Neuron (in vitro differentiated cells): ENCODE data around the gene THAP8.
"Not testable (repeated sequence)": the region's sequence is repeated elsewhere in the genome, so short reads cannot be mapped to it uniquely, and the experiment has no call there.

Experiments used
- H2AFZ ChIP-seq: one replicate; pipeline ENCODE4 v1.6.1; 2013; ENCODE audit warnings: low read depth, mild to moderate bottlenecking, inconsistent platforms, low read length, moderate library complexity
- H3K27me3 ChIP-seq: one replicate; pipeline ENCODE4 v1.6.1; 2013; ENCODE audit warnings: low read length; ENCODE audit not compliant: insufficient read depth
- H3K36me3 ChIP-seq: one replicate; pipeline ENCODE4 v1.6.1; 2013; ENCODE audit warnings: low read length; ENCODE audit not compliant: insufficient read depth
- H3K4me1 ChIP-seq: one replicate; pipeline ENCODE4 v1.6.1; 2013; ENCODE audit warnings: low read length; ENCODE audit not compliant: insufficient read depth
- H3K4me3 ChIP-seq: 2 replicates; pipeline ENCODE4 v1.5.1; 2013; ENCODE audit warnings: mild to moderate bottlenecking, low read length, moderate library complexity
- H3K9me3 ChIP-seq: one replicate; pipeline ENCODE4 v1.6.1; 2013; ENCODE audit warnings: low read length

THAP8 gene

GRCh38 chr19:36059180-36059910 is 5.3 kb upstream of the THAP8 start:
- H3K4me1 ChIP-seq, result peaks cover 5% of the 10 kb centered on the region
- peaks cover 37% of the 10 kb centered on the region for H3K36me3 ChIP-seq
- no peaks in the 10 kb centered on the region for H3K9me3 ChIP-seq
- H2AFZ ChIP-seq, result no peak overlapping the region
- no peaks in the 10 kb centered on the region for H3K27me3 ChIP-seq
- H3K4me3 ChIP-seq, result no peak overlapping the region

GRCh38 chr19:36058481-36059179 is 4.5 kb upstream of the THAP8 start:
- Histone ChIP-seq H3K4me1 (peaks cover 5% of the 10 kb centered on the region), H3K4me3 (no peak overlapping the region), H3K36me3 (peaks cover 33% of the 10 kb centered on the region), H3K27me3 (no peaks in the 10 kb centered on the region), H2AFZ (no peak overlapping the region), H3K9me3 (no peaks in the 10 kb centered on the region)

- H3K9me3 ChIP-seq, result no peaks in the 10 kb centered on the region
- peak within 1 kb of the TSS; percentile 63 for H3K4me3 ChIP-seq
- H3K36me3 ChIP-seq, result peaks cover 14% of the 10 kb centered on the region
- peaks cover 10% of the 10 kb centered on the region for H3K4me1 ChIP-seq
- peak within 1 kb of the TSS; percentile 71 for H2AFZ ChIP-seq
- H3K27me3 ChIP-seq, result no peaks in the 10 kb centered on the region
Measured at GRCh38 chr19:36054733-36055686, 925 bp upstream of the THAP8 start, which contains the start of gene WDR62. Gene WDR62 (plus strand): TSS chr19:36054897. CDS start chr19:36054972, 75 bp downstream.

GRCh38 chr19:36051637-36052036 is 2.4 kb downstream of the THAP8 start:
- Histone ChIP-seq H3K4me1 (peaks cover 10% of the 10 kb centered on the region), H3K27me3 (no peaks in the 10 kb centered on the region)

GRCh38 chr19:36051236-36051635 is 2.8 kb downstream of the THAP8 start:
- Histone ChIP-seq H3K9me3 (no peaks in the 10 kb centered on the region), H2AFZ (no peak overlapping the region), H3K36me3 (no peaks in the 10 kb centered on the region), H3K4me3 (no peak overlapping the region), H3K4me1 (peaks cover 9% of the 10 kb centered on the region), H3K27me3 (no peaks in the 10 kb centered on the region)

More at GRCh38 chr19:36051637-36052036, 2.4 kb downstream of the THAP8 start:
- Histone ChIP-seq H3K9me3 (no peaks in the 10 kb centered on the region), H3K4me3 (no peak overlapping the region), H3K36me3 (no peaks in the 10 kb centered on the region), H2AFZ (no peak overlapping the region)

- no peaks in the 10 kb centered on the region for H3K36me3 ChIP-seq
- H3K9me3 ChIP-seq, result peaks cover 2% of the 10 kb centered on the region
Measured at GRCh38 chr19:36049080-36049698, 4.9 kb downstream of the THAP8 start.

GRCh38 chr19:36047835-36048234 is 6.2 kb downstream of the THAP8 start:
- Histone ChIP-seq H2AFZ (no peak overlapping the region), H3K4me1 (no peaks in the 10 kb centered on the region), H3K9me3 (peaks cover 2% of the 10 kb centered on the region), H3K27me3 (no peaks in the 10 kb centered on the region), H3K36me3 (no peaks in the 10 kb centered on the region), H3K4me3 (no peak overlapping the region)

More at GRCh38 chr19:36049080-36049698, 4.9 kb downstream of the THAP8 start:
- no peak overlapping the region for H3K4me3 ChIP-seq
- no peak overlapping the region for H2AFZ ChIP-seq
- H3K27me3 ChIP-seq, result no peaks in the 10 kb centered on the region
- H3K4me1 ChIP-seq, result peaks cover 4% of the 10 kb centered on the region

- no peaks in the 10 kb centered on the region for H3K27me3 ChIP-seq
Measured at GRCh38 chr19:36046443-36047050, 7.5 kb downstream of the THAP8 start.

GRCh38 chr19:36043952-36044351 is 10.1 kb downstream of the THAP8 start:
- Histone ChIP-seq H3K4me3 (no peak overlapping the region), H3K9me3 (peaks cover 2% of the 10 kb centered on the region), H3K4me1 (no peaks in the 10 kb centered on the region), H3K27me3 (no peaks in the 10 kb centered on the region), H3K36me3 (no peaks in the 10 kb centered on the region), H2AFZ (no peak overlapping the region)

More at GRCh38 chr19:36046443-36047050, 7.5 kb downstream of the THAP8 start:
- no peaks in the 10 kb centered on the region for H3K4me1 ChIP-seq
- H2AFZ ChIP-seq, result no peak overlapping the region
- H3K36me3 ChIP-seq, result no peaks in the 10 kb centered on the region
- H3K4me3 ChIP-seq, result no peak overlapping the region
- H3K9me3 ChIP-seq, result peaks cover 2% of the 10 kb centered on the region

GRCh38 chr19:36041831-36042230 is 12.3 kb downstream of the THAP8 start:
- peaks cover 5% of the 10 kb centered on the region for H3K36me3 ChIP-seq
- no peaks in the 10 kb centered on the region for H3K4me1 ChIP-seq
- H3K4me3 ChIP-seq, result no peak overlapping the region
- H3K27me3 ChIP-seq, result no peaks in the 10 kb centered on the region
- peaks cover 2% of the 10 kb centered on the region for H3K9me3 ChIP-seq
- H2AFZ ChIP-seq, result no peak overlapping the region

- H3K4me3 ChIP-seq, H2AFZ ChIP-seq, H3K9me3 ChIP-seq, H3K27me3 ChIP-seq, H3K4me1 ChIP-seq, H3K36me3 ChIP-seq: not testable (repeated sequence)
Measured at GRCh38 chr19:36041092-36041491, 13.0 kb downstream of the THAP8 start.

- Histone ChIP-seq H3K36me3 (peaks cover 5% of the 10 kb centered on the region), H2AFZ (no peak overlapping the region), H3K9me3 (peaks cover under 1% of the 10 kb centered on the region), H3K4me1 (no peaks in the 10 kb centered on the region), H3K27me3 (no peaks in the 10 kb centered on the region), H3K4me3 (no peak overlapping the region)
Measured at GRCh38 chr19:36040495-36040894, 13.6 kb downstream of the THAP8 start.
